LNCAP (cell line): ENCODE measurements around the gene RPS2.

Source experiments
- CTCF ChIP-seq: fragments of 450-650 bp; IDR thresholded peaks from 2 replicates; pipeline ENCODE4 v1.5.1; 2017; ENCODE audit warnings: mild to moderate bottlenecking

RPS2 gene

GRCh38 chr16:1941162-1942046 lies 23.2 kb downstream of the RPS2 start:
- TF ChIP-seq CTCF: no peak

DNA sequence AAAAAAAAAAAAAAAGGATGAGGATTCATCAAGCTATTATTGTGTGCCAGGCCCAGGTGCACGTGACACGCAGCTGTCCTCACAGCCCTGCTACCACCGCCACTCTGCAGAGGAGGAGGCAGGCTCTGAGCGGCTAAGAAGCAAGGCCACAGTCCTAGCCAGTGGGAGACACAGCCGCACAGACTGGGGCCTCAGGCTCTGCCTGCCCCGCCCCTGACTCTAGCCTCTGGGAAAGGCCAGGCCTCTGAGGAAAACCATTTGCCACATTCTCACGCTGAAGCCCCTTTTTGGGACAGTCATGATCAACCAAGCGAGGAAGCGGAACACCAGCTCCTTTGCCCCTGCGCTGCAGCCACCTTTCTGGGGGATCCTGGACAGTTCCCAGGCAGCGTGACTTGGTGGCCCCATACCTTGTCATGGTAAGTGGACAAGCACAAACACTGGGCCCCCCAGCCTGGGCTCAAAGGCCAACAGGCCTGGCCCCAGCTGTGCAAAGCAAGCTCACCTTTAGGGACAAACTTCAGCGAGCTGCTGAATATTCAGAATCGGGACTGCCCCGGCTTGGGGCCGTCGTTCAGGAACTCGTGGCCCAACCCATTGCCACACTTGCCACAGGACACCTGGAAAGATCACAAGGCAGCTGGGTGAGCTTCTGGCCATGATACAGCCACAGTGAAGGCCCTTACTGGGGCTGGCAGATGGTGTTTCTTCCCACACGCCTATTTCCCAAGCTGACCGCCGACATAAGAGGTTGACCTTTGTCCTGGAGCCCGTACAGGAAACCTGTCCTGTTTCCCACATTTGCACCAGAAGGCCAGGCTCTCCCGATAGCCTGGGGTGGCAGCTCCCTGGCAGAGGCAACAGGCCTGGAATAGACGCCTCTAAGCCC lies 24.1 kb downstream of the RPS2 start:
- no peak for TF ChIP-seq CTCF

DNA sequence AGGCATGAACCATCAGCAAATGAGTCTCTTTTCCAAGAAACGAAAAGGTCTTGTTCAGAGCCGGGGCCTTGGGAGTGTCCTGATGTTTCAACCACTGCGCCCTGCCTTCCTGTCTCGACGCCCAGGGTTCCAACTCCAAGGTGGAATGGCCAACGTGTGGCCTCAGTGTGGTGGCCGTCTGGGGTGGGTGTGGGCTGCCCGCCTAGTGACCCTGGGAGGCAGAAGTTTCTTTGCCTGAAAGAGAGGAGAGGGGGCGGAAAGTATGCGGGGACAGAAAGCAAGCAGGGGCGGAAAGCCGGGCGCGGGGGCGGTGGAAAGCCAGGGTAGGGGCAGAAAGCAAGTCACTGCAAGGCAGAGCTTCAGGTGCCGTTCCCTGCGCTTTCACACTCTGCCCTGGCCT lies 25.7 kb downstream of the RPS2 start:
- TF ChIP-seq CTCF: no peak

DNA sequence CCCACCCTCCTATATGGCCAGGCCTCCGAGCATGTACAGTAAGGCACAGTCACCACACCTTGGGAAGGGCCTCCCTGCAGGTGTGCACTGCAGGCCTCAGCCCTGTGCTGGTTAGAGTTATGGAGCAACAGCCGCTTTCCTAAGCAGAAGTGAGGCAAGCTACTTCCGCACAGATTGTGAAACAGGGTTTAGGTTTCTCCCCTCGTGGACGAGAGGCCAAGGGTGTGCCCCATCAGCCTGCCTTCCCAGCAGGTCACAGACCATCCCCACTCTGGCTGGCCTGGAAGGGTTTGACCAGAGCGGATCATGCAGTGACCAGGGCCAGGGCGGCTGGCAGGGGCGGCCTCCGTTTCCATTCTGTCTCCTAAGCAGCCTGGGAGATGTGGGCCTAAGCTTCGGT lies 26.3 kb downstream of the RPS2 start:
- no peak for TF ChIP-seq CTCF

- no peak for TF ChIP-seq CTCF
Observed at GRCh38 chr16:1936945-1937479, 27.6 kb downstream of the RPS2 start.

DNA sequence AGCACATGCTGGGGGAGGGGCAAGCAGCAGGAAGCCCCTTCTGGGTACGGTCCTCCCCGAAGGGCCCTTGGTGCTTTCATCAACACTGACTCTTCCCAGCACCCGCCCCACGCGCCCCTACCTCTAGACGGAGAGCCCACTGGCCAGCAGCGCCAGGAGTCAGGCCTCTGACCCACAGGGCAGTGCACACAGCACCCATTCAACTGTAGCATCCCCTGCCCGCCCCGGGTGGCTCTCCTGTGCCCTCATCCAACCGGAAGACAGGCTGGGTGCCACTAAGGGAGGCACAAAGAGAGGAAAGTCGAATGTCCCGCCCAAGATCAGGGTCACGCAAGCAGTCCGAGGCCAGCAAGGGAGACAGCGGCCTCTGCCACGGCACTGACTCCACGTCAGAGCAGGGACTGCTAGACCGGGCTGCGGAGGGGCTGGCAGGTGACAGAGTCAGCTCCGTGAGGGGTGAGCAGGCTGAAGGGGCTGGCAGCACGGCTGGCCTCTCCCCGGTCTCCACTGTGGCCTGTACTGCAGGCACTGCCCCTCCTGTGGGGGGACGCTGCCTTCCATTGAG lies 31.4 kb downstream of the RPS2 start:
- TF ChIP-seq CTCF: no peak
